GM18511 (cell line): ENCODE measurements around the gene PTPRD.
"Not testable (repeated sequence)": the region's sequence is repeated elsewhere in the genome, so short reads cannot be mapped to it uniquely, and the experiment has no call there.

ENCODE experiments used
- ATAC-seq: cut with Tn5 transposase; IDR thresholded peaks from one replicate; pipeline ENCODE4 v1.9.1; 2021; ENCODE audit warnings: mild to moderate bottlenecking, moderate library complexity; ENCODE audit not compliant: unreplicated experiment

PTPRD gene

DNA sequence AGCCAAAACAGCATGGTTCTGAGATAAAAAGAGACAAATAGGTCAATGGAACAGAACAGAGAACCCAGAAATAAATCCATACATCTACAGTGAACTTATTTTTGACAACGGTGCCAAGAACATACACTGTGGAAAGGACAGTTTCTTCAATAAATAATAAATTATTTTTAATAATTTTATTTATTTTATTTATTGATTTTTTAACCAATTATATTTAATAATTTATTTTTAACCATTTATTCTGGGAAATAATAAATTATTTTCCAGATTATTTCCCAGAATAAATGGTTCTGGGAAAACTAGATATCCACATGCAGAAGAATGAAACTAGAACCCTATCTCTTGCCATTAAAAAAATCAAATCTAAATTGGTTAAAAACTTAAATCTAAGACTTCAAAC lies 1669.4 kb downstream of the PTPRD start:
- ATAC-seq = no peak

DNA sequence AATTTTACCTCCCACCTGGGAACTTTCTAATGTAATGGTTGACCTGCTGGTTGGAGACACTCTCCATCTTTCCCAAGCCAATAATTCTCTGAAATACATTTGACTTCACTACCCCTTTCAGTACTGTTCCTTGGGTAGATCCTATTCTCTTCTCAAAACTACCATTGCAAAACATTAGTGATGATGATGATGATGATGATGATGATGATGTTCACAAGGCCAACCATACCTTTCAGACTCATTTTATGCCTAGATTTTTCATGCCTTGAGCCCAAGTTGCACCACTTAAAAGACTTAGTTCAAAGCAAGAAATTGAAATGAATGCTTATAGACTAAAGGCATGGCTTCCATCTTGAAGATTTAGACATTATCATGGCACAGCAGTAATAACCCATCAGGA lies 1672.2 kb downstream of the PTPRD start:
- ATAC-seq = no peak

DNA sequence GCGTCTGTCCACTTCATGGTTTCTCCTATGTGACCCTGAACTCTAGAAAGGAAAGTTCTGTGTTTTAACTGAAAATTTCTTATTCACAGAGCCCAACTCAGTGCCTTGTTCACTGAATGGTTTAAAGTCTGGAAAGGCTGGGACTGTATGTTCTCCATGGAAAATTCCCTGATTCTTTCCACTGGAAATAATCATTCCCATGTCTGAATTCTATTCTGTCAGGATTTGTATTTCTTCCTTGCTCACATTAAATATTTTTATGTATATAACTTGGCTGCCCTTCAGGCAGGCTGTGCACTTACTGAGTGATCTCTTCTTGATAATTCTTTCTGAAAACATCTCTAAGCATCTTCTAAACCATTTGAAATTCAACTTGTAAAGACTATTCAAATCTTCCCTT lies 1686.3 kb downstream of the PTPRD start:
- ATAC-seq = no peak

DNA sequence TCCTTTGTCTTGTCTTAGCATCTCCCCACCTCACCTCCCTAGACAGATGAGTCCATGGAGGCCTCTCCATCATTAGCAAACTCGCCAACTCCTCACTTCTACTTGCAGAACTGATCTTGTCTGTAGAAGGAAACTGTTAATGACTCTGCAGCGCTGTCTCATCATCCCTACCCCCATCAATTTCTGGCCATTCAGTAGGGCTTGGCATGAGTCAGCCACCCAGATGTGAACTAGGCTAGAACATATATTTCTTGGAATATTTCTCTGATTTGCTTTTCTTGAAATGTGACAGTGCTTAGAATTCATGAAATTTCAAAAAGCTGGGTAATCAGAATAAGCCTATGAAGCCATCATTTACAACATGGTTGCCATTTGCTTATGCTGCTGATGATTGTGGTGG lies 1688.2 kb downstream of the PTPRD start:
- ATAC-seq = no peak

DNA sequence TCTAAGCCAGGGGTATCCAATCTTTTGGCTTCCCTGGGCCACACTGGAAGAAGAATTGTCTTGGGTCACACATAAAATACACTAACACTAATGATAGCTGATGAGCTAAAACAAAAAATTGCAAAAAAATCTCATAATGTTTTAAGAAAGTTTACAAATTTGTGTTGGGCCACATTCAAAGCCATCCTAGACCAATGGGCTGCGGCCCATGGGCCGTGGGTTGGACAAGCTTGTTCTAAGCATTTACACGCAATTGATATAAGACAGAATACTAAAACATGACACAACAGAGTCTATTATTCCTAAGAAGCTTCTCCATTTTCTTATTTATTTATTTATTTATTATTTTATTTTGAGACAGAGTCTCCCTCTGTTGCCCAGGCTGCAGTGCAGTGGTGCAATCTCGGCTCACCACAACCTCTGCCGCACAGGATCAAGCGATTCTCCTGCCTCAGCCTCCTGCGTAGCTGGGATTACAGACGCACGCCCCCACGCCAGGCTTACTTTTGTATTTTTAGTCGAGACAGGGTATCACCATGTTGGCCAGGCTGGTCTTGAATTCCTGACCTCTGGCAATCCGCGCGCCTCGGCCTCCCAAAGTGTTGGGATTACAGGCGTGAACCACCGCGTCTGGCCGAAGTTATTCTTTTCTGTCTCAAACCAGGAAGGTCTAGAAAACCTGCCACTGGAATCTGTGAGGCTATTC lies 1692.2 kb downstream of the PTPRD start:
- ATAC-seq = not testable (repeated sequence)

DNA sequence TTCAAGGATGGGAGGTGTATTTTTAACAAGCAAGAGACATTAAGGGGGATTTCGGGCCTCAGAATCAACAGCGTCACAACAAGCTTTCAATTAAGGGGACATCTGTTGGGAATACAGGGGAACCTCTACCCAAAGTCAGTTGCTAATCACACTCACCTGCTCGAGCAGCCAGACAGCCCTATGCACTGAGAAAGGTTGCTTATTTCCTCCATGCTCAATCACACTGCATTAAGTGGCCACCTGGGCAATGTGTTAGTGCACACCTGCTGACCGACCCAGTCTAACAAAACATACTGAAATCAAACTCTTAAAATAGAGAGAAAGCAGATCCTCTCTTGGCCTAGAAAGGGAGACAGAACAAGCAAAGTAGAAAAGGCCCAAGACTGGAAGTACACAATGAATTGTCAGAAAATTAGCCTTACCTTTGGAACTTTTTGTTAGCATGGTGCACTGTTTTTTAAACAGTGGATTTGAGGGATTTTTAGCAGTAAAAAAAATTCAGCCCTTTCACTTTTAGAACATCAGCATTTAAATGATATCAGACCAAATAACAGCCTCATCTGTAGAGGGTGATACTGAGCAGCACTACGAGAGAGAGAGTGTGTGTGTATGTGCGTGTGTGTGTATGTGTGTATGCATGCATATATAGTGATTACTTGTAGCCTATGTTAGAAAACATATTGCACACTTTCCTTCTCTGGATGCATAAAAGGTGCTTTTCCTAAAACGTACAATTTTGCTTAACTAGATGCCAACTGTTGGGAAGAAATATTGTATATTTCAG lies 1694.7 kb downstream of the PTPRD start:
- ATAC-seq = no peak

DNA sequence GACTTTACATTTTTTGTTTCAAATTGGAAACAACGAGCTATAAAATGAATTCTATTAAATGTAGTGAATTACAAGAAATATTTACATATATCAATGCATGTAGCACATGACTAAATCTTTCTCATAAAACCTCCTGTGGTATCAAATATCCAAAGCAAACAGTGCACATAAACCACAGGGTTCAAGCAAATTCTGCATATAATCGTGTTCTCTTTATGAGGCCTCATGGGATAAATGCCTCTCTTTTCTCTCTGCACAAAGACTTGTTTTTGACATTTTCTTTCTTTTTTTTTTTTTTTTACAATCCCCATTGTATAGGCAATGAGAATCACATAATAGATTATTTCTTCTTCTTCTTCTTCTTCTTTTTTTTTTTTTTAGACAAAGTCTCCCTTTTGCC lies 1696.0 kb downstream of the PTPRD start:
- ATAC-seq = no peak

DNA sequence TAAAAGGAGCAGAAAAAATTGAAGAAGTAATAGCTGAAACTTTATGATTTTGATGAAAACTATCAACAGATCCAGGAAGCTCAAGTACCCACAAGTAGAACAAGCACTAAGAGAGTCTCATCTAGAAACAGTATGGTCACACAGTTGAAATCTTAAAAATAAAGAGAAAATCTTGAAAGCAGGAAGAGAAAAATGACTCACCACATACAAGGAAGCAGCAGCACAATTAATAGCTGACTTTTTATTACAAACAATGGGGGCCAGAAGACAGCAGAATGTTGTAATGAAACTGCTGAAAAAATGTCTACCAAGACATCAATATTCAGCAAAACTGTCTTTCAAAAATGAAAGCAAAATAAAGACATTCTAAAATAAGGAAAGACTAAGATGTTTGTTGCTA lies 1704.9 kb downstream of the PTPRD start:
- no peak for ATAC-seq

DNA sequence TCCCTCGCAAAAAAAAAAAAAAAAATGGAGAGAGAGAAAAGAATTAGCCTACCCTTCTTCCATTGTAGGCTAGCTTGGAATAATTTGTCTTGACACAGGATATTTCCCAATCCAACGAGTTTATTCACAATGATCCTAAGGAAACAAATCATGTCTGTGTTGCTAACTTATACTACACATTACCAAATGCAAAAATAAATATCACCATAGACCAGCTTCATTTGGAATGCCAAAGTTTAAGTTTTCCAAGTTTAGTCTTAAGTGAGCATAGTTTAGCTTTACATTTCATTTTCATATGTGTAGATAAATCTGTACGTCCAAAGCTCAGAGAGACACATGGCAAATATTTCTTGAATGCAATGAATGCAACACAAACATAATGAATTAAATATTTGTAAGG lies 1707.1 kb downstream of the PTPRD start:
- ATAC-seq = no peak

DNA sequence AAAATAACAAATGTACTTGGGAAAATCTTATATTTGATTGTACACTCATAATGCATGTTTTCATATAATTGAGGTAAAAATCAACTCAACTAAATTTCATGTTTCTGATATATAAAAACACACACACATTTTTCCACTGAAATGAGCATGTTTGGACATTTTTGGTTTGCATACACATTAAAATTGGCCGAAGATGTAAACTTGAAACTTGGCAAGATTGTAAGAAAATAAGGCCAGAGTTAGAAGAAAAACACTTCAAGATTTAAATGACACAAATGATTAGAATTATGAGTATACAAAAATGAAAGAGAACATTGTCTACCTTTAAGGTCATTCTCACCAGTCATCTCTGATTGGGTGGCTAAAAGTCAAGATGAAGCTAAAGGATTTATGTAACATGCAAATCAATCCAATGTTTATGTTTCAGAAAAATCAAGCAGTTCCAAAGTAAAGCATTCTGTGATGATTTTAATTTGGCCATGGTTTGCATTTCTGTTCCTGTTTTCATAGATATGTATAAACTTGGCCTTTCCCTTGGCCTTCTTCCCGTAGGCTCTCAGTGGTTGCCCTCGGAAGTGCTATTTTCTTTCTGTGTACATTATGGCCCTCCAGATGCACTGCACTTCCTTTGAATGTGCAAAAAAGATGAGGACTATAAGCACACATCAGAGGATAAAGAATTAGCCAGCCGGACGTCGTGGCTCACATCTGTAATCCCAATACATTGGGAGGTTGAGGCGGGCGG lies 1707.9 kb downstream of the PTPRD start:
- ATAC-seq = no peak

DNA sequence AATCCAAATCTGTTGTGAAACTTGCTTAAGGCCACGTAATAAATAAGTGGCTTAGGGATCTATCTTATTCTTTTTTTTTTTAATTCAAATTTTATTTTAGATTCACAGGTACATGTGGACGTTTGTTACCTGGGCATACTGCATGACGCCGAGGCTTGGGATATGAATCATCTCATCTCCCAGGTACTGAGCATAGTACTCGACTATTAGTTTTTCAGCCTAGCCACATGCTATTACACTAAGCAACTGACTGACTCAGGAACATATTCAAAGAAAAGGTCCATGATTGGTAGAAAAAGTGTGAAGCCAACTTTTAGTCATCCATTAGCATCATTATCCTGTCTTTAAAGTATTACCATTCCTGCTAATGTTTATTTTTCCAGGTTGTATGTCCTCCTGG lies 1709.7 kb downstream of the PTPRD start:
- ATAC-seq = no peak

DNA sequence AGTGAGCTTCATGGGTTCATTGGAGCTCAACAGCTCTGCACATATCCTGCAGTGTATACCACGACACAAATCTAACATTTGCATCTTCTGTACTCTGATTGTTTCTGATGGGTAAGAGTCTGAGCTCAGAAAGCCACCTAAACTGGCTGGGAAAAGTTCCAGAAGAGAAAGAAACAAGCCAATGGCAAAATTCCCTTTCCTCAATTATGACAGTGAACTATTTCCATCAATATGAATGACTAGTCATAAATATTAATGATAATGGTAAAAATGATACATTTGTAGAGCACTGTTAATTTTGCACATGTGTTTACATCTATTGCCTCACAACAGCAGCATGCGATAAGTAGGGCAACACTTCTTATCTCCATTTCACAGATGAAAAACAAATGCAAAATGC lies 1711.7 kb downstream of the PTPRD start:
- no peak for ATAC-seq

DNA sequence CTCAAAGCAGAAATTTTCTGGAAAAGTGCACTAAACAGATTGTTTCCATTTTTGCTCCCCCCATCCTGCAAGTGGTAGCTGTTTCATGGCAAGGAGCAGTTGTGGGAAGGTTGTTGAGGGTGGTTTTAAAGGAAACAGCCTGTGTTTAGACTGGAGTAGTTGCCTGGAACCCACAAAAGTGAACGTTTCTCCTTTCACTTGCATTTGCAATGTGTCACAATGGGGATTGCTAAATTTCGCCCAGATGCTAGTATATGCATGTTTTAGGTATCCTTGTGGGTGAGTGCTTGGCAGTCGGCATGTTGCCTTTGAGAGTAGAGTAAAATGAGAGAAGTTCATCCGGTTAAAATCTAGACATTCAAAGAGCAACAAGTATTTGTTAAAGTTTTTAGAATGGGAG lies 1713.3 kb downstream of the PTPRD start:
- no peak for ATAC-seq

DNA sequence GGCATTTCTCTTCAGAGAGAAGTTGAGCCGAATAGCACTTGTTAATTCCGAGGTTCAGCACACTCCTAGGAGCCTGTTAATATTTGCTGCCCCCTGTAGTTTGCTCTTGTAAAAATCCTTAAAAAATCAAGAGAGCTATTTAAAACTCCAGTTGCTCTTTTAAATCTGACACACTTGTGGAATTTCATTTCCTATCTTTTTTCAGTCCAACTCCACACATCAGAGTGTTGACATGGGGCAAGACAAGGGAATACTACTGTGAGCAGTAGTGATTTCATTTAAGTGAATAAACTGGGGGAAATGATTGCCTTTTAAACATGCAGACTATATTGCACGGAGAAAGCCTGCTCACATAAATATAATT lies 1717.0 kb downstream of the PTPRD start:
- ATAC-seq = no peak

DNA sequence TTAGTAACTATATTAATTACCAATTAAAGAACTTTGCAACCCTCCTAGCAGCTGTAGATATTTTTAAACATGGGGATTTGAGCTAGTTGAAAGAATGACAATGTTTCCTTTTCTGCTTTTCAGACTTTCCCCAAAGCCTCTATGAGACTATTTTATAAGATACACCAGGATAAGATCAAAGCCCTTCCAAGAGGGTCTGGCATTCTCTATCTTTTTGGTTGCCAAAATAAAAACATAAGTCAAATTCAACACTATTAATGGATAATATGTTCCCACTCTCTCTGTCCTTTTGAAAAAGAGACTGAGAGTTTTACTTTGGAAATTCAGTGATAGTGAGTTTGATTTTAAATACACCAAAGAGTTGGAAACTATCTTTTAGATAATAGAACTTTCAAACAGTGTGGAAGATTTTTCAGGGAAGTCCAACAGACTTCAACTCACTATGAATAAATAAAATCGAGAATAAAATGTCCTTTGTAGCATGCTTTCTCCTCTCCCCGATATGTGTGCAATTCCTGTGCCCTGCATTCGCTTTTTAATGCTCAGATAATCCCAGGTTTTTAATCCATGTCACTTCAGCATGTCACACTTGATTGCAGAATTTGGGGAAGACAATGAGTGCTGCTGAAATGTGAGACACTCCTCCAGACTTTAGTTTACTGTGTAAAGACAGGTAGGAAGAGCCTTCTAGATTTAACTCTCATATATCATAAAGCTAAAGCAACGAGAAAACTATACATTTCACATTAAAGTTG lies 1717.5 kb downstream of the PTPRD start:
- ATAC-seq = no peak

DNA sequence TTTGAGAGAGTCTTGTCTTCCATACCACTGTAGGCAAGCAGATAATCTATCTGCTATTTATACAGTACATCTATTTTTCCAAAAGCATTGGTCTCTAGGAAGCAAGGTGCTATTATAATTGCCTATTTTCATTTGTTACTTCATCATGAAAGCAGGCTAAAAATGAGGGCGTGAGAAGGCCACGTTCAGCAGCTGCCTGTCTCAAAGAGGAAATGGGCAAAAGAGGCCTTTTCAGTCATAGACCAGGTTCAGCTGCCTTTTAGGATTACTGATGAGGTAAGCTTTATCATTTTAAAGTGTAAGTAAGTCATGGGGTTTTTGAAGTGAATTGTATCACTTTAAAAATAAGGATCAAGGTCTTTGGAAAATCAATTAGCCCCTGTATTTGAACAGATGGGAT lies 1722.1 kb downstream of the PTPRD start:
- ATAC-seq = no peak

DNA sequence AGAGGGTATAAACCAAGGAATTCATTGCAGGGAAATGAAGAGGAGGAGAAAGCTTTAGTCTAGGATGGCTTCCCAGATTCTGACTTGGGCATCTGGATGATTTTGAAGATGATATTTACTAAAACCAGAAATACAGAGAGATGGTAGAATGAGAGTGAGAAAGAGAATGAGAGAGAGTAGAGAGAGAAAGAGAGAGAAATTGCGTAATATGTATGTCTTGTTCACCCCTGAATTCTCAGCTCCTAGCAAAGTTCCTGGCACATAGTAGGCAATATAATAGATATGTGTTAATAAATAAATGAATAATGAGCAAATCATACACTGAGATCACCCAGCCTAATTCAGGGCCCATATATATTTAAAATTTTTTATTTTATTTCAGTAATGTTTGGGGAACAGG lies 1723.7 kb downstream of the PTPRD start:
- ATAC-seq = no peak

DNA sequence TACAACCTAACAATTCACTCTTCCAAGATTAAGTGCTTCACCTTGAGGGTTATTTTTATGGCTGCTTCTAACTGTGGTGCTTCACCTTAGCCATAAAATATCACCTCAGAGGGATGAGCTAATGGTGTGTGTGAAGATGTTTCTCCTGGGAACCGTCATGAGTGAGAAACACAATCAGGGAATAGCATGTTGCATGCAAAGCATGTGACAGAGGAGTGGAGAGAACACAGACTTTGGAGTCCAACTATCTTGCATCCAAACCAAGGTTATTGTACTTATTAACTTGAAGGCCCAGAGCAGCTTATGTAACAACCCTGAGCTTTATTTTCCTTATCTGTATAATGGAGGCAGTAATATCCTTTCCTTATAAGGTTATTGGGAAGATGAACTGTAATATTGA lies 1724.2 kb downstream of the PTPRD start:
- ATAC-seq = no peak

DNA sequence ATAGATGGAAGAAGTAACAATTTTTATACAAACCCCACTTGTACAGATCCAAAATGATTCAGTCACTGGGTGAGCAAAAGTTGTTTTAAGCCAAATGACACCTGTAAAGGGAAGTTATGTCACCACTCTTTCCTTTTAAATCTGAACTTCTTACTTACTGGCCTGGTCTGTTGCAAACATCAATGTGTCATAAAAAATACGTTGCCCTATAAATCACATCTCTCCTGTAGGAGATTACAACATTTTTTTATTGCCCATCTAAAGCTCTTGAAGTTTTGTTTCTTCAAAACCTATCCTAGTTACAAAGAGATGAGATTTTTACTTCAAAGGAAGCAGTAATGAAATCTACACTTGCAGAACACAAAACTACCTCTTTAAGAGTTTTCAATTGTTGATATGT lies 1725.4 kb downstream of the PTPRD start:
- no peak for ATAC-seq

DNA sequence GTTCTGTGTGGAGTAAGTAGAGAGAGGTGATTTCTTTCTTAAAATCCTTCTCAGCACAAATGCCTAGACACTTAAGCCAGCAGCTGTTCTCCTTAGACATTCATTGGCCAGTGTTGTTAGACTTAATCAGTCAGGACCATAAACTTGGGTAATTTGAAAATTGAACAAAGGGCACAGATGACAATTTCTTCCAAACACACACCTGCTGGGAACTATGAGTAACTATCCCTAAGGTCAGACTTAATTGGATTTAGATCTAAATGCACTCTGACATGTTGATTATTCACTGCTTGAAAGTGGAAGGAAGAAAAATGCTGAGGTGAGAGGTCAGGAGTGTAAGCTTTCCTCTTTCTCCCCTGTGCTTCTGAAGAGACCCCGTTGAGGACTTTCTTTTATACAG lies 1729.5 kb downstream of the PTPRD start:
- no peak for ATAC-seq

DNA sequence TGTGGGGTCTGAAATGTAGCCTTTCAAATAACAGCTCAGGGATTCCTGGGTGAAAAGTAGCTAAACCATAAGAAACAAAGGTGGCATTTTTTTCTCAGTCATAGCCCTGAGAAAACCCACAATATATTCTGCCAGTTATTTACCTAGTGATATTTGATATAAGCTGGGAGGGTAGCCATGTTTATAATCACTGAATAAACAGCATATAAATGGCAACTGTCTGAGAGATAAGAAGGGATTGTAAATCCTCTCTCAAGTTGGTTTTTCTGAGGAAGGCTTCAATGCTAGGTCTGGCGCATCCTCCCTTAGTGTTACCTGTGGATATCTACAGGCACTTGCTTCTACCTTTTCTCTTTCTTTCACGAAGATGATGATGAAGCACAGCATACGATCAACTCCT lies 1732.7 kb downstream of the PTPRD start:
- no peak for ATAC-seq
